ENCODE data around the gene KCNJ11. TPM values are rescaled to one million over a fixed set of nuclear protein-coding genes. Genes with fewer than 3 reads are reported as not detected.

KCNJ11 gene
- not detected in 2 replicates for total RNA-seq

DNA sequence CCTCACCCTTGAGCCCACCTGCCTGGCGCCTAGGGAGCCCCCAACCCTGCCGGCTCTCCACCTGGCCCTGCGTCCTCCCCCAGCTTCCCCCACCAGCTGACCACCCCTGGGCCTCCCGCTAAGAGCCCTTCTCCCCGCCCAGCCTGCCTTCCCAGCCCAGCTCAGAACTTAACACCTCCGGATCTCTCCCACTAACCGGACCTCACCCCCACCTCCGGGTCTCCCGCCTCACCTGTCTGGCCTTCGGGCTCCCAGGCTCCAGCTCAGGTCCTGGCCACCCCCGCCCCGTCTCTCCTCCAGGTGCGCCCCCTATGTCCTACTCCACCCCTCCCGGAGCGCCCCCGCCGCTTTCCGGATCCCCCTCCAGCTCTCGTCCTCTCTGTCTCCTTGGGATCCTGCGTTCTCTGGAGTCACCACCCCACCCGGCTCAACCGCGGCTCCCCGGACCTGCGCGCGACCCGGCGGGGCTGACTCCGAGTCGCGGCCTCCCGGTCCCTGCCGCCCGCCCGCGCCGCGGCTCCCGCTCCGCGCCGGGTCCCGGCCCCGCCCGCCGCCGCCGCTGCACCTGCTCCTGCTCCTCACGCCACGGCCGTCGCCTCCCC lies at the start of gene KCNJ11:
Gene KCNJ11 (minus strand): TSS at position 51 of the 602 bp plus-strand sequence. CDS start 568 bp downstream, outside the sequence.

DNA sequence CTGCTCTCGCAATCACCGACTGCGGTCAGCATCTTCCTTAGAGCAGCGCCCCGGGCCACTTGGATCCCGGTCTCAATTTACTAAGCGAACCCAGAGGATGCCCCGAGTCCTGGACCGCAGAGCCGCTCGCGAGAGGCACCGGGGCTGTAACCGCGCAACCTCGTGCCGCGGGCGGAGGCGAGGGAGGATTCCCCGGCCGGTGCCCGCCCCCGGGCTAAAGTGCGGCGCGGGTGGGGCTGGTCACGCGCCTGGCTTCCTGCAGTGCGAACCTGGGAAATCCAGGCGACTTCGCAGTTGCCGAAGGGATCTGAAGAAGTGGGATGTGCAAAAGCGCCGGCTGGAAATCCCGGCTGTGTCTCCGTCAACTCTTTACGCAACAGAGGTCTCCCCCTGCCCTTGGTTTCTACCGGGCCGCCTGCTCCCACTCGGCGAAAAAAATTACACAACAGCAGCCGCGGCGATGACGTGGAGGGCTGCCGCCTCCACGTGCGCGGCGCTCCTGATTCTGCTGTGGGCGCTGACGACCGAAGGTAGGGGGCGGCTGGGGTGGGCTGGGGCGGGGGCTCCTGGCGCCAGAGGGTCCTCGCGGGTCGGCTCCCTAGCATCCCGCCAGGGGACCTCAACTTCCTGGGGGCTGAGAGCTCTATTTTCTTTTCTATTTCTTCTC lies 36.8 kb downstream of the KCNJ11 start, which contains the start of gene NCR3LG1:
Gene NCR3LG1 (plus strand): TSS at position 291 of the 667 bp plus-strand sequence. CDS start 170 bp downstream, at position 461.

Other genes starting within 250 kb of the KCNJ11 start
- 43.9 and 44.2 TPM in 2 replicates for gene PIK3C2A, start 180.7 kb downstream of the KCNJ11 start, total RNA-seq
- gene NUCB2, start 111.9 kb downstream of the KCNJ11 start, total RNA-seq = 145 and 152 TPM in 2 replicates
- gene NCR3LG1, start 36.9 kb downstream of the KCNJ11 start, total RNA-seq = 4.3 and 5.0 TPM in 2 replicates
- not detected in 2 replicates for gene ABCC8, start 88.2 kb upstream of the KCNJ11 start, total RNA-seq
- gene USH1C, start 155.8 kb upstream of the KCNJ11 start, total RNA-seq = not detected in 2 replicates
- not detected in 2 replicates for gene OTOG, start 158.6 kb upstream of the KCNJ11 start, total RNA-seq